HG03108 (cell line): ENCODE measurements around the gene CFAP46.
"Not testable (repeated sequence)": the region's sequence is repeated elsewhere in the genome, so short reads cannot be mapped to it uniquely, and the experiment has no call there.

ENCODE experiments used
- ATAC-seq: cut with Tn5 transposase; IDR thresholded peaks from one replicate; pipeline ENCODE4 v1.9.1; 2021; ENCODE audit warnings: moderate library complexity; ENCODE audit not compliant: unreplicated experiment

The CFAP46 gene

DNA sequence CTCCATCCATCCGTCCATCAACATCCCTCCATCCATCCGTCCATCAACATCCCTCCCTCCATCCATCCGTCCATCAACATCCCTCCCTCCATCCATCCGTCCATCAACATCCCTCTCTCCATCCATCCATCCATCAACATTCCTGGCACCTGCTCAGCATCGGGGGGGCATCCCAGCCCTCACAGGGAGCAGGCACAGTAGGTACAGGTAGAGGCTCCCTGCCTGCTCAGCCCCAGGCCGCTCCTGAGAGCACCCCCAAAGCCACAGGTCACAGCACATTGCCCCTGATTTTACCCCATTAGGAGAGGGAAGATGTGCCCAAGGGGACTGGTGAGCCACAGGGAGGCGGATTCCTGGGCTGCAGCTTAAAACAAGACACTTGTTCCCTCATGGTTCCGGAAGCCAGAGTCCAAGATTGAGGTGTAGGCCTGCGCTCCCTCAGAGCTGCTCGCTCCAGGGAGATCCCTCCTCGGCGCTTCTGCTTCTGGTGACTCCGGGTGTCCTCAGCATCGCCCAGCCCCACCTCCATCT is 21.1 kb upstream of the CFAP46 start:
- ATAC-seq = no peak

GRCh38 chr10:132962623-132963429 is 20.5 kb upstream of the CFAP46 start:
- ATAC-seq = peak; percentile 33

GRCh38 chr10:132961787-132962622 is 19.6 kb upstream of the CFAP46 start:
- peak; percentile 44 for ATAC-seq

DNA sequence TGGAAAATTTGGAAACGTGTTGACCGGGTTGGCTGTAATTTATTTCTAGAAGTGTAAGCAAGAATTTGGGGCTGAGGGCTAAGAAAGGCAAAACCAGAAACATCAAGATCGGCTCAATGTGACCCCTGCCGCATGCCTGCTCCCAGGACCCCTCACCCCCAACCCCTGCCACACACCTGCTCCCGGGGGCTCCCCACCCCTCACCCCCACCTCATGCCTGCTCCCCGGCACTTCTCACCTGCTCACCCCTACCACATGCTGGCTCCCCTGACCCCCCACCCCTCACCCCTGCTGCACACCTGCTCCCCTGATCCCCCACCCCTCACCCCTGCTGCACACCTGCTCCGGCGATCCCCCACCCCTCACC is 19.0 kb upstream of the CFAP46 start:
- ATAC-seq = no peak

DNA sequence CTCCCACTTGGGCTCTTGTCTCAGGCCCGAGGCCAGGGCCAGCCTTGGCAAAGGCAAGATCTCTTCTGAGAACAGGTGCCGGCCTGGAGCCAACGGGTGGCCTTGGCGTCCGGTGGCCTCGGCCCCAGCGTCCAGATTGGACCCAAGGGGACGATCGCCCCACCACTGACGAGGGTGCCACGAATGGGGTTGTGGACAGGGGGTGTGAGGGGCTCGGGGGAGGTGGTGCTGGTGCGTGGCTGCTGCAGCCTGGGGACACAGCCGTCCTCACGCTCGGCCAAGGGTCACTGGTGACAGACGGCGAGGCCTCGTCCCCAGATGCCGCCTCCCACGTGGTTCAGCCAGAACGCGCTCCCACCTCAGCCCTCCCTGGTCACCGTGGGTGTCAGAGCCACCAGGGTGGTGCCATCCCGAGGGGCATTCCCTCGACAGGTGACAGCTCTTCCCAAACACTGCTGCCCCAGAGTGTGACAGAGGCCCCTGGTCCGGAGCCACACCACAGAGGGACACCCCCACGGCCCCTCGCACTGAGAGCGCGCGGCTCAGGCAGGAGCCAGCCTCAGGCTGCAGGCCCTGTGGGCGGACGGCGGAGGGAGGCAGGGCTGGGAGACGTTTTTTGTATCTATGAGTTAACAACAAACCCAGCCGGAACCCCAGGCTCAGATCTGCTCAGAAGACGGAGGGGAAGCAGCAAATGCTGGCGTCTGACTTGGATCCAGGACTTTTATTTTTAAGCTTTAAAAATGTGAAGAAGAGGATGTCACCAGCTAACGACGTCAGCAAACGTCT is 18.5 kb upstream of the CFAP46 start:
- ATAC-seq = no peak

DNA sequence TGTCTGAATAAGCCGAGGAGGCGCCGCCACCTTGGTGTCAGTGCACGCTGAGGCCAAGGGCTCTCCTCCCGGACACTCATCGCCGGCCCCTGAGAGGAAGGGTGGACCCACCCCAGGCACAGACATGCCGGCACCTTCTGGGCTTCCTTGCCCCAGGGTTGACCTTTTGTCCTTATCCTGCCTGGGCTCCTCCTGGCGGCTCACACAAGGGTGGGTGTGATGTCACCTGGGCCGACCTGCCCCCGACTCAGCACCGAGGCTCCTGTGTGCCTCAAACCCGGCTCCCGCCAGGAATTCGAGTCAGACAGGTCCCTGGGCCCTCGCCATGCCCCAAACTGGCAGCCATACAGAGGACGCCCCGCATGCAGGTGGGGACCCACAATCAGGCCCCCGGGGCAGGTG is 17.7 kb upstream of the CFAP46 start:
- no peak for ATAC-seq

GRCh38 chr10:132959559-132959961 is 17.2 kb upstream of the CFAP46 start:
- ATAC-seq = no peak

- ATAC-seq = no peak
Measured at GRCh38 chr10:132958883-132959558, 16.7 kb upstream of the CFAP46 start.

- no peak for ATAC-seq
Measured at GRCh38 chr10:132957981-132958882, 15.9 kb upstream of the CFAP46 start.

GRCh38 chr10:132957131-132957530 is 14.8 kb upstream of the CFAP46 start:
- ATAC-seq = no peak

DNA sequence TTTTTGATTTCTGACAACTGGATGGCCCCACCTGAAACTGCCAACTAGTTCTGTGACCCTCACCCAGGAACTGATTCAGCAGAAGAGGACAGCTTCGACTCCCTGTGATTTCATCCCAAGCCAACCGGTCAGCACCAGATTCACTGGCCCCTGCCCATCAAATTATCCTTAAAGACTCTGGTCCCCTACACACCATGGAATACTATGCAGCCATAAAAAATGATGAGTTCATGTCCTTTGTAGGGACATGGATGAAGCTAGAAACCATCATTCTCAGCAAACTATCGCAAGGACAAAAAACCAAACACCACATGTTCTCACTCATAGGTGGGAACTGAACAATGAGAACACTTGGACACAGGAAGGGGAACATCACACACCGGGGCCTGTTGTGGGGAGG is 13.9 kb upstream of the CFAP46 start:
- not testable (repeated sequence) for ATAC-seq

DNA sequence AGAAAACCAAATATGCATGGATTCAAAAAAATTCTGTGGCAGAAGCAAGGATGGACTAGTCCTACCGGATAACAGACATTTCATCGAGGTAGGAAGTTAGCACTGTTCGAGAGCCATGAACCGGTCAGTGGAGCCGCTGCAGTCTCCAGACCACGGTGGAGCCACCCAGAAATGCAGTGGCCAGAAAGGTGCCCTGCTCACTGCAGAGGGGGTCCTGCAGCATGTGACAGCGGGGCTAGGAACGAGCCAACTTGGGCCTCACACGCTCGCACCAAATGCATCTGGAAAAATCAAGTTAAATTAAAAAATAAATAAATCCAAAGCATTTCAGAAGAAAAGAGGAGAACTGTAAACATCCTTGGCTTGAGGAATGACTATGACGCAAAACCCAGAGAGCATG is 13.1 kb upstream of the CFAP46 start:
- ATAC-seq = no peak

GRCh38 chr10:132953428-132953827 is 11.1 kb upstream of the CFAP46 start:
- ATAC-seq = no peak

DNA sequence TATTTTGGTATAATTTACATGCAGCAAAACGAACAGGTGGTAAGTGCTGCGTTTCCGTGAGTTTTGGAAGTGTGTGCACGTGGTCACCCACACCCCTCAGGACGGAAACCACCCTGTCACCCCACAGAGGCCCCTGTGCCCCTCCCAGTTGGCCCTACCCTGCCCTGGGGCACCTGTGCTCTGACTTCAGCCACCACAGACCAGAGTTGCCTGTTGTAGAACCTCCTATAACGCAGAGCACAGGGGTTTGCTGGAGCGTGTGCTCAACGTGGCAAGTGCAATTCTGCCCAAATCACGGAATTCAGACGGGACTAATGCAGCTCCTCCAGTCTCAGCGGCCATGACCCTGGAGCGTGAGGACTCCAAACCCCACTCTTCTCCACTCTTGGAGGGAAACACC is 9.6 kb upstream of the CFAP46 start:
- ATAC-seq = no peak

GRCh38 chr10:132948351-132948750 is 6.0 kb upstream of the CFAP46 start:
- ATAC-seq = no peak

DNA sequence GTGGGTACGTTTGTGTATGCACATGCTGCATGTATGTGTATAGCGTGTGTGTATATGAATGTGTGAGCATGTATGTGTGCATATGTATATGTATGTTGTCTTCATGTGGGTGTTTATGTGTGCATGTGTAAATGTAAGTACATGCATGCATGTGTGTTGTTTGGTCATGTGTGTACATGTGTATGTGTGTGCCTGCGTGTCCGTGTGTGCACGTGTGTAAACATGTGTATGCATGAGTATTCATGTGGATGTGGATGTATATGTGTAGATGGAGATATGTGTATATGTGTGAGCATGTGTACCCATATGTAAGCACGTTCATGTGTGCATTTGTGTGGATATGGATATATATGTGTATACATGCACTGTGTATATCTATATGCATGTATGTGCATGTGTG is 5.5 kb upstream of the CFAP46 start:
- ATAC-seq = no peak

- ATAC-seq = no peak
Measured at GRCh38 chr10:132946806-132947546, 4.6 kb upstream of the CFAP46 start.

GRCh38 chr10:132946311-132946710 is 3.9 kb upstream of the CFAP46 start:
- ATAC-seq = no peak

- ATAC-seq = no peak
Measured at GRCh38 chr10:132945894-132946255, 3.5 kb upstream of the CFAP46 start.
